ENCODE measurements around the gene KLKB1.

Gene KLKB1

DNA sequence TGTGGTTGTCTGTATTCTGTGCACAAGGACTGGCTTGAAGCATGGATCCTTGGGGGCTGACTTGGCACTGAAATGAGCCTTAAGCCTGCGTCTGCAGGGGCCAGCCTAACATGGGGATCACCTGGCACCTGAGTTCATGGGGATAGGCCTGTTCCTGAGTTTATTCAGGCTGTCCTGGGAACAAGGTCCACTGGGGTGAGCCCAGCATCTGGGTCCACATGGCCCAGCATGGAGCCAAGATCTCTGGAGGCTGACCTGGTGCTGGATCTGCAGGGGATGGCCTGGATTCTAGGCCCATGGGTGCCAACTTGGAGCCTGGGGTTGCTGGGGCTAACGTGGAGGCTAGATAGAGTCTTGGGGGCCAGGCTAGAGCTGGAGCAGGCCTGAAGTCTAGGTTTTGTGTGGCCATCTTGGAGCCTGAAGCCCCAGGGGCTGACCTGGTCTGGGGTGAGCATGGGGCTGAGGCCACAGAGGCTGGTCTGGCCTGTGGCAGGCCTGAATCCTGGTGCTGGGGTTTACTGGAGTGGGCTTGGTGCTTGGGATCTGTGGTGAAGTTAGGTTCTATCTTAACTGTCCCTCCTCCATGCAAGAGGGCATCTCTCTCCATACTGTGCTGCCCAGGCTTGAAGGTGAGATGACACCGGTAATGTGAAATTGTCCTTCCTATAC is 652 bp upstream of the KLKB1 start:
- no peak for TF ChIP-seq CTCF (IDR thresholded peaks at IDR 0.05; ENCODE audit: borderline replicate concordance, insufficient read depth, low read depth, low read length)
- H3K4me3 ChIP-seq (ENCODE audit: low read depth, low read length) = no peak overlapping the region

DNA sequence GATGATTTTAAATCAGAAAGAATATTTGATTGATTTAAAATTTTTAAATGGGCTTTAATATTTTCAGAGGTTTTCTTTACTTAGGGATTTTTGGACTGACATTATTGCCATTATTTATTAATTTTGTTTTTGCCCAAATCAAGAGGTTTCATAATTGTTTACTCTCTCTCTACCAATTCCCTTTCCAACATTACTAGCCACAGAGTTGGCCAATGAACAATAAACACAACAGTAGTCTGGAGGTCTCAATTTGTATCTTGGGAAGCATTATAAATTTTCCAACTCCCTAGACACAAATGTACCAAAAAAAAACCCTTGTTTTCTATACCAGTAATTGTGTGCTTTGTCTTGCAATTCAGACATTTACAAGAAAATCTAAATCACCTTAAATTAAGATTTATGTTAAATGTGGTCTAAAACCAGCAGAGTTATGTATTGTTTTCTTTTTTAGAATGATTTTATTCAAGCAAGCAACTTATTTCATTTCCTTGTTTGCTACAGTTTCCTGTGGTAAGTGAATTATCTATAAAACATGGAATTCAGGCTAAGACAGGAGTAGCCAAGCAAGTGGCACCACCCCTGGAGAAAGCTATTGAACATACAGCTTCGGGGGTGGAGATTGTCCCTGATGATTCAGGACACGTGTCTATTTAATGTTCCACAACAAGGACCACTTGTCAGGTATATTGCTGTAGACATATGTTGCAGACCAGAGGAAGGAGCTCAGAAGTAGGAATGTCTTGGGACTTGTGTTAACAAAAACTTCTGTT is 622 bp downstream of the KLKB1 start:
- H3K4me3 ChIP-seq (ENCODE audit: low read depth, low read length) = no peak overlapping the region
- no peak for TF ChIP-seq CTCF (IDR thresholded peaks at IDR 0.05; ENCODE audit: borderline replicate concordance, insufficient read depth, low read depth, low read length)

GRCh38 chr4:186228514-186228894 is 1.2 kb downstream of the KLKB1 start:
- TF ChIP-seq CTCF (IDR thresholded peaks at IDR 0.05; ENCODE audit: borderline replicate concordance, insufficient read depth, low read depth, low read length) = no peak
- no peak overlapping the region for H3K4me3 ChIP-seq (ENCODE audit: low read depth, low read length)

DNA sequence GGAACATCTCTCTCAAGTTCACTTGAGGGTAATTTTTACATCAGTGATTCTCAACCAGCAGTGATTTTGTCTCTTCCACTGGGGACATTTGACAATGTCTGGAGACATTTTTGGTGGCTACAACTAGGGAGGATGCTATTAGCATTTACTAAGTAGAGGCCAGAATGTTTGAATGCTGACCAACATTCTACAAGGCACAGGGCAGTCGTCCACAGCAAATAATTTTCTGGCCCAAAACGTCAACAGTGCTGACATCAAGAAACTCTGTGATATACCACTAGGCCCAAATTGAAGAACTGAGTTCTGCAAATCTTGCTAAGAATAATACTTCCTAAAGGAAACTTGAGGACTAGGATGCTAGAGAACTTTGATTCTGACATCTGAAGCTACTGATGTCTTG is 7.1 kb downstream of the KLKB1 start:
- H3K4me3 ChIP-seq (ENCODE audit: low read depth, low read length) = no peak overlapping the region
- TF ChIP-seq CTCF (IDR thresholded peaks at IDR 0.05; ENCODE audit: borderline replicate concordance, insufficient read depth, low read depth, low read length) = no peak

DNA sequence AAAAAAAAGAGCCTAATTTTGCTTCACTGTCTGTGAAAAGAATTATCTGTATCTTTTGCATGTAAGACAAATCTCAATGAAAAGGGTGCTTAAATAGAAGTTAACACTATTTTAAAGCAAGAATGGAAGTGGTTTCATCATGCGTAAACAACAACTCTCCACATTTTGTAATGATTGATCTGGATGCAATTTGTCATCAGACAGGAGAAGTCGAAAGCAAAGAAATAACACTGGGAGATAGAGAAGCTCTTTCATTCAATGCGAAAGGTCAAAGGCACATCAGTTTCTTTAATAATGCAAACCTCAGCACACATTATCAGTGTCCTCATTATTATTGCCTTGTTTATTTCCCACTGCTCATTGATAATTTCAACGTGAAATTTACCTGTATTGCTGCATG is 8.8 kb downstream of the KLKB1 start:
- TF ChIP-seq CTCF (IDR thresholded peaks at IDR 0.05; ENCODE audit: borderline replicate concordance, insufficient read depth, low read depth, low read length) = no peak
- H3K4me3 ChIP-seq (ENCODE audit: low read depth, low read length) = no peak overlapping the region

- no peak for TF ChIP-seq CTCF (IDR thresholded peaks at IDR 0.05; ENCODE audit: borderline replicate concordance, insufficient read depth, low read depth, low read length)
- H3K4me3 ChIP-seq (ENCODE audit: low read depth, low read length) = no peak overlapping the region
Observed at GRCh38 chr4:186240452-186240847, 13.1 kb downstream of the KLKB1 start.
